Activated gamma-delta T cell treated with Interleukin-2 at 50 U/mL for 16 hours (primary cell): ENCODE measurements around the gene P2RX1.

Experiments
- DNase-seq: peaks from one replicate; pipeline ENCODE4 v3.0.0-alpha.2; 2020

The P2RX1 gene

DNA sequence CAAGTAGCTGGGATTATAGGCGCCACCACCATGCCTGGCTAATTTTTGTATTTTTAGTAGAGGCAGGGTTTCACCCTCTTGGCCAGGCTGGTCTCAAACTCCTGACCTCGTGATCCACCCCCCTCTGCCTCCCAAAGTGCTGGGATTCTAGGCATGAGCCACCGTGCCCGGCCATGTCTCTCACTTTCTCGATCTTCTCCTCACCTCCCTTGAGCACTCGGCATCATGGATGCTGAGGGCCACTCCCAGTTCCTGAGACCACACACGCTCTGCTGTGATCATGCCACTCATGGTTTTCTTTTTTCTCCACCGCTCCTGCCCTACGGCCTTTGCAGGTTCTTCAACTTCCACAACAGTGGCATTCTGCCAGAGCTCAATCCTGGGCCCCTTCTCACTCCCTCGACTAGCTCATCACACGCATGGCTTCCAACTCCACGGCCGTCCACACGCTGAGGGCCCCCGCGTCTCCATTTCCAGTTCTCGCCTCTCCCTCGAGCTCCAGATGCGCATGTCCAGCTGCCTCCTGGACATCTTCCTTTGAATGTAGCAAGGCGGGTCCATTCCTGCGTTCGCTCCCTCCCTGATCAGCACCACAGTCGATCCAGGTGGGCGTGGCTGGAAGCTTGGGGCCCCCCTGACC is 64.7 kb downstream of the P2RX1 start:
- no peak for DNase-seq

DNA sequence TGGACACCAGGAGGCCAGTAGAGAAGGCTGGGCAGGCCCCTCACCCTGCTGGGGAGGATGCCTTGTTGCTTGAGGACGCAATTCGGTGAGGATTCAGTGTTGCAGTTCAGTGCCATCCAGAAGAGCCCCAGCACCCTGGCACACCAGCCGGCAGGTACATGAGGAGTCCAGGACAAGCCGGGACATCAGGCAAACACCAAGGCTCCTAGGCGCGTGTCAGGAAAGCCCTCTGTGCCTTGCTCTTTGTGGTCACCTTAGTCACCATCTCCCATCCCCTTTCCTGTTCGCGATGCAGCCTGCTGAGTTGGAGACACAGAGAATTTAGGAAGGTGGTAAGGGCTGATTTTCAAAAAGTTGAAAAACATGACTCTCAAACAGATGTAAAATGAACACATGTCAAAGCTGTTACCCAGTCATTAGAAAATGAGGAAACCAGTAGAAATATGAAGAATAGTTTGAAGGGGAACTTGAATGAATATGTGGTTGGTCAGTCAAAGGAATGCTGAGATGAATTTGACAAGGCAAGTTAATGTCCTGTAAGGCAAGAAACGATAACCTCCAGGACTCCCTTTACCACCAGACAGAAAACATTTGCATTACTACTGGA is 67.9 kb downstream of the P2RX1 start:
- DNase-seq: no peak

DNA sequence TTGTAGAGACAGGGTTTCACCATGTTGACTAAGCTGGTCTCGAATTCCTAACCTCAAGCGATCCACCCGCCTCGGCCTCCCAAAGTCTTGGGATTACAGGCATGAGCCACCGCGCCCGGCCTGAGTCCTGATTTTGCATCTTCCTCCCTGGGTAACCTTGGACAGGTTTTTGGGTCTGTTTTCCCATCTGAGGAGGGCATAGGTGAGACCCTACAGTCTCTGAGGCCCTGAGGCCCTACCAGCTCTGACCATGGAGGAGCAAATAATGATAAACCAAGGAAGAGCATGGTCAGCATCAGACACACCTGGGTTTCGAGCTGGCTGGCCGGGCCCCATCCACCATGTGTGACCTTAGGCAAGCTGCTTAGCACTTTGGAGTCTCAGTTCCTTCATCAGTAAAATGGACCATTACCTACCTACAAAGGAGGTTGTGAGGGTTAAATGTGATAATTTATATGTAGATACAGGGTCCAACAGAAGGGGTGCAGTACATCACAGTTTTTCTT is 69.0 kb downstream of the P2RX1 start:
- DNase-seq: no peak
